ENCODE results near the gene GINS2.

DNA sequence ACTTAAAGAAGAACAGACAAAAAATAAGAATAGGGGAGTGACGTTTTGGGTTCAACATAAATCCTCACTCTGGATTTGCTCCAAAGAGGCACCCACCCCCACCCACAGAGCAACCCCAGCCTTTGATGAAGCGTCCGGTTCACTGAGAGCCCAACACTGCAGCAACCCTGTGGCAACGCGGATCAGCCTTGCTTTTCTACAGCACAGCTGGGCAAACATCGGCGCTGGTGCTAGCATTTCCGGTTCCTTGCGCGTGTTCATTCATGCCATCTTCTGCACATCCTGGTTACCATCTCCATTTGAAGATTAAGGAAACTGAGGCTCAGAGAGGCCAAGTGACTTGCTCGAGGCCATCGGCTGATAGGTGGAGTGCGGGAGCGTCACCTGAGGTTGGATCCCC is 8.7 kb upstream of the GINS2 start:
- TF ChIP-seq, protein P1, sequence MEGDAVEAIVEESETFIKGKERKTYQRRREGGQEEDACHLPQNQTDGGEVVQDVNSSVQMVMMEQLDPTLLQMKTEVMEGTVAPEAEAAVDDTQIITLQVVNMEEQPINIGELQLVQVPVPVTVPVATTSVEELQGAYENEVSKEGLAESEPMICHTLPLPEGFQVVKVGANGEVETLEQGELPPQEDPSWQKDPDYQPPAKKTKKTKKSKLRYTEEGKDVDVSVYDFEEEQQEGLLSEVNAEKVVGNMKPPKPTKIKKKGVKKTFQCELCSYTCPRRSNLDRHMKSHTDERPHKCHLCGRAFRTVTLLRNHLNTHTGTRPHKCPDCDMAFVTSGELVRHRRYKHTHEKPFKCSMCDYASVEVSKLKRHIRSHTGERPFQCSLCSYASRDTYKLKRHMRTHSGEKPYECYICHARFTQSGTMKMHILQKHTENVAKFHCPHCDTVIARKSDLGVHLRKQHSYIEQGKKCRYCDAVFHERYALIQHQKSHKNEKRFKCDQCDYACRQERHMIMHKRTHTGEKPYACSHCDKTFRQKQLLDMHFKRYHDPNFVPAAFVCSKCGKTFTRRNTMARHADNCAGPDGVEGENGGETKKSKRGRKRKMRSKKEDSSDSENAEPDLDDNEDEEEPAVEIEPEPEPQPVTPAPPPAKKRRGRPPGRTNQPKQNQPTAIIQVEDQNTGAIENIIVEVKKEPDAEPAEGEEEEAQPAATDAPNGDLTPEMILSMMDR (conservative IDR thresholded peaks at IDR 0.05): no peak
- no peak for TF ChIP-seq ZFX (IDR thresholded peaks at IDR 0.05)
